Epithelial cell of proximal tubule (primary cell): ENCODE measurements around the gene EEF1A1. TPM values are rescaled to one million over a fixed set of nuclear protein-coding genes. Genes with fewer than 3 reads are reported as not detected.
"Not testable (repeated sequence)": the region's sequence is repeated elsewhere in the genome, so short reads cannot be mapped to it uniquely, and the experiment has no call there.

ENCODE experiments used
- DNase-seq: peaks from one replicate; pipeline ENCODE4 v3.0.0-alpha.2; 2011; ENCODE audit warnings: low read depth
- H3K4me3 ChIP-seq: 2 replicates; pipeline ENCODE4 v1.5.1; 2011; ENCODE audit warnings: low read depth, mild to moderate bottlenecking, low read length
- total RNA-seq: library from RNA; depleted of rRNA; stranded (reverse); fragments of >200 nt; gene quantifications from 2 replicates; pipeline ENCODE4 v1.2.3, GENCODE V29; 2015
- TF ChIP-seq, protein P1 (sequence below): conservative IDR thresholded peaks from 2 replicates; pipeline ENCODE4 v1.5.1; 2012; ENCODE audit warnings: low read depth, mild to moderate bottlenecking, low read length

EEF1A1 gene
- total RNA-seq, 1 donor from 2014 or later, result 15,338 TPM

GRCh38 chr6:73547036-73547435, 26.2 kb upstream of the EEF1A1 start:
- TF ChIP-seq, protein P1, sequence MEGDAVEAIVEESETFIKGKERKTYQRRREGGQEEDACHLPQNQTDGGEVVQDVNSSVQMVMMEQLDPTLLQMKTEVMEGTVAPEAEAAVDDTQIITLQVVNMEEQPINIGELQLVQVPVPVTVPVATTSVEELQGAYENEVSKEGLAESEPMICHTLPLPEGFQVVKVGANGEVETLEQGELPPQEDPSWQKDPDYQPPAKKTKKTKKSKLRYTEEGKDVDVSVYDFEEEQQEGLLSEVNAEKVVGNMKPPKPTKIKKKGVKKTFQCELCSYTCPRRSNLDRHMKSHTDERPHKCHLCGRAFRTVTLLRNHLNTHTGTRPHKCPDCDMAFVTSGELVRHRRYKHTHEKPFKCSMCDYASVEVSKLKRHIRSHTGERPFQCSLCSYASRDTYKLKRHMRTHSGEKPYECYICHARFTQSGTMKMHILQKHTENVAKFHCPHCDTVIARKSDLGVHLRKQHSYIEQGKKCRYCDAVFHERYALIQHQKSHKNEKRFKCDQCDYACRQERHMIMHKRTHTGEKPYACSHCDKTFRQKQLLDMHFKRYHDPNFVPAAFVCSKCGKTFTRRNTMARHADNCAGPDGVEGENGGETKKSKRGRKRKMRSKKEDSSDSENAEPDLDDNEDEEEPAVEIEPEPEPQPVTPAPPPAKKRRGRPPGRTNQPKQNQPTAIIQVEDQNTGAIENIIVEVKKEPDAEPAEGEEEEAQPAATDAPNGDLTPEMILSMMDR, result no peak
- DNase-seq, result no peak
- no peak overlapping the region for H3K4me3 ChIP-seq

GRCh38 chr6:73542891-73543290, 22.1 kb upstream of the EEF1A1 start:
- H3K4me3 ChIP-seq, result no peak overlapping the region
- TF ChIP-seq, protein P1, result no peak

DNA sequence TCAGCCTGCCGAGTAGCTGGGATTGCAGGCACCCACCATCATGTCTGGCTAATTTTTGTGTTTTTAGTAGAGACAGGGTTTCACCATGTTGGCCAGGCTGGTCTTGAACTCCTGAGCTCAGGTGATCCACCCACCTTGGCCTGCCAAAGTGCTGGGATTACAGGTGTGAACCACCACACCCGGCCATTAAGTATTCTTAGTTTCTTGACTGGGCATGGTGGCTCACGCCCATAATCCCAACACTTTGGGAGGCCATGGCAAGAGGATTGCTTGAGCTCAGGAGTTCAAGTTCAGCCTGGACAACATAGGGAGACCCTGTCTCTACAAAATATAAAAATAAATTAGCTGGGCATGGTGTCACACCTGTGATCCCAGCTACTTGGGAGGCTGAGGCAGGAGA, 21.6 kb upstream of the EEF1A1 start:
- not testable (repeated sequence) for DNase-seq

More at GRCh38 chr6:73542891-73543290, 22.1 kb upstream of the EEF1A1 start:
- no peak for DNase-seq

GRCh38 chr6:73538116-73538779, 17.4 kb upstream of the EEF1A1 start:
- TF ChIP-seq, protein P1, result no peak
- no peak for DNase-seq
- H3K4me3 ChIP-seq, result no peak overlapping the region

More for the DNA sequence above, 21.6 kb upstream of the EEF1A1 start:
- not testable (repeated sequence) for H3K4me3 ChIP-seq

- no peak overlapping the region for H3K4me3 ChIP-seq
- TF ChIP-seq, protein P1, result no peak
- no peak for DNase-seq
These were observed 16.8 kb upstream of the EEF1A1 start for GRCh38 chr6:73537677-73538076.

DNA sequence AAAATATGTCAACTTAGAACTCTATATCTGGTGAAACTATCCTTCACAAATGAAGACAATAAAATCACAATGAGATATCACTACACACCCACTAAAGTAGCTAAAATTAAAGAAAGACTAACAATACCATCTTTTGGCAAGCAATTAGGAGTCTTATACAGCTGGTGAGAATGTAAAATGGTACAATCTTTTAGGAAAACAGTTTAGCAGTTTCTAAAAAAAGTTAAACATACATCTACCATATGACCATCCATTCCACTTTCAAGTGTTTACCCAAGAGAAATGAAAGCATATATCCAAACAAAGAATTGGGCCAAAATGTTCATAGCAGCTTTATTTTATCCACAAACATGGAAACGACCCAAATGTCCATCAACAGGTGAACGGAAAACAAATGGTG, 13.8 kb upstream of the EEF1A1 start:
- no peak for DNase-seq
- H3K4me3 ChIP-seq, result no peak overlapping the region
- TF ChIP-seq, protein P1, result no peak

DNA sequence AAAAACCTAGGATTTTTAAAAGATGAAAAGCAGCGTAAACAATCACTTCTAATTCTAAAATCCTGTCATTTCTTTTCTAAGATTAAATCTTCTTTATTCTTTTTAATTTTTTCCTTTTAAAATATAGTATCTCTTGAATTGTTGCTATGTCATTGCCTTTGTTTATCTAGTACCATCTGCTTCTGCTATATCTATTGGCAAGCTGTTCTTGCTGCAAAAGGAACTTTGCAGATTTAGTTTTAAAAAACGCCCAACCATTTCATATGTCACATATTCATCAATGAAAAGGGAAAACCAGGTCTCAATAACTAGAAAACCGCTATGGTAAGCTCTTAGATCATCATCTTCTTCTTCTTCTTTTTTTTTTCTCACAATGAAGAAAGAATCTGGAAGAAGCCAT, 11.5 kb upstream of the EEF1A1 start:
- TF ChIP-seq, protein P1, result no peak
- no peak overlapping the region for H3K4me3 ChIP-seq
- no peak for DNase-seq
